ENCODE results near the gene ZDHHC24. TPM values are rescaled to one million over a fixed set of nuclear protein-coding genes. Genes with fewer than 3 reads are reported as not detected.

The ZDHHC24 gene
- total and polyA plus RNA-seq, 10 of the 15 experiments (the other 5 are each of a cell fraction or from before 2014, with no cell fraction given), result 0.86 to 17.5 (median 6.8) TPM

GRCh38 chr11:66543263-66544107 is 2.4 kb downstream of the ZDHHC24 start (continued):
- TF ChIP-seq RAD21 (IDR thresholded peaks at IDR 0.05; ENCODE audit: insufficient read depth, low read depth, low read length), result peak; percentile 33; the same call in 1 of the 2 replicates
- no peak for TF ChIP-seq USF1 (IDR thresholded peaks at IDR 0.05; ENCODE audit: borderline replicate concordance, extremely low read length, insufficient read depth, low read depth, low read length)
- TF ChIP-seq MAX (IDR thresholded peaks at IDR 0.05; ENCODE audit: low read depth, low read length), result peak; percentile 68
- TF ChIP-seq BCL11A (IDR thresholded peaks at IDR 0.05; ENCODE audit: low read depth, low read length), result no peak

GRCh38 chr11:66542362-66542761 is 3.5 kb downstream of the ZDHHC24 start:
- H3K79me2 ChIP-seq (ENCODE audit: control insufficient read depth, insufficient read depth, low read length), result peaks cover 2% of the 10 kb centered on the region
- TF ChIP-seq POLR2AphosphoS5 (IDR thresholded peaks at IDR 0.05; ENCODE audit: low read length), result no peak
- no peak for TF ChIP-seq PBX3 (IDR thresholded peaks at IDR 0.05; ENCODE audit: insufficient replicate concordance, low read depth, low read length)
- TF ChIP-seq E4F1 (IDR thresholded peaks at IDR 0.05; ENCODE audit: borderline replicate concordance, partially characterized antibody), result no peak
- TF ChIP-seq BCLAF1 (IDR thresholded peaks at IDR 0.05), result no peak
- no peak for TF ChIP-seq BMI1 (IDR thresholded peaks at IDR 0.05; ENCODE audit: borderline replicate concordance)
- TF ChIP-seq CBX3 (IDR thresholded peaks at IDR 0.05; ENCODE audit: borderline replicate concordance, low read depth), result no peak
- TF ChIP-seq TCF7 (IDR thresholded peaks at IDR 0.05; ENCODE audit: borderline replicate concordance), result no peak
- TF ChIP-seq ZNF217 (IDR thresholded peaks at IDR 0.05), result no peak
- no peak for TF ChIP-seq YBX1 (IDR thresholded peaks at IDR 0.05)

More at GRCh38 chr11:66542362-66542761, 3.5 kb downstream of the ZDHHC24 start:
- ChIA-PET RAD21 (ENCODE audit: unreplicated experiment) (no interaction called here), SMC1A (ENCODE audit: uncharacterized antibody, unreplicated experiment) (interaction anchor here (5.6 kb wide), 1 partner anchor 136 kb away, joined by 37 read pairs; the partner anchor contains the start of gene RBM4B), CTCF (no interaction called here), POLR2A (interaction anchor here (0.6 kb wide), 1 partner anchor 26 kb away, joined by 3 read pairs; the partner anchor contains the start of gene CTSF)
- intact Hi-C loops (cut with micrococcal nuclease; ENCODE audit: unreplicated experiment), result no loop called here
- no TSS peak for BruUV-seq (replicated peaks)
- Histone ChIP-seq H3K36me3 (ENCODE audit: control insufficient read depth in 2 of 2, insufficient read depth in 2 of 2, low read length in 1 of 2) (peaks cover 0 to 3% of the 10 kb centered on the region in 2 experiments; a peak in 1 of 4 replicates), H2AFZ (ENCODE audit: control insufficient read depth, low read depth, low read length) (no peak overlapping the region), H3K9me3 (replicated peaks; ENCODE audit: control insufficient read depth, insufficient read depth, low read length) (no peaks in the 10 kb centered on the region), H4K20me1 (ENCODE audit: control insufficient read depth, insufficient read depth) (no peaks in the 10 kb centered on the region), H3K4me1 (ENCODE audit: control insufficient read depth, insufficient read depth, low read length) (peaks cover 10% of the 10 kb centered on the region), H3K4me3 (no peak overlapping the region), H3K9ac (ENCODE audit: control insufficient read depth, insufficient read depth, low read length) (no peak overlapping the region), H3K27me3 (replicated peaks in 1 of 2; ENCODE audit: control insufficient read depth in 2 of 2, insufficient read depth in 2 of 2, low read length in 1 of 2) (no peaks in the 10 kb centered on the region), H3K4me2 (ENCODE audit: control insufficient read depth, insufficient read depth) (no peak overlapping the region), H3K27ac (ENCODE audit: control insufficient read depth, insufficient read depth) (no peak overlapping the region)
- FAIRE-seq (no peak), DNase-seq (ENCODE audit: low read depth, low spot score) (no peak), ATAC-seq (no peak)
- in situ Hi-C loops (cut with MboI), result no loop called here
- 96% methylated on average over 10 of the region's 10 CpGs for WGBS (ENCODE audit: insufficient coverage, insufficient replicate concordance, low lambda C conversion rate, missing lambda C conversion rate)

Data from GM12878 (cell line).